Muscle of back (tissue), 11 donors: ENCODE results near the gene CLEC6A. TPM values are rescaled to one million over a fixed set of nuclear protein-coding genes. Genes with fewer than 3 reads are reported as not detected.
A peak's percentile ranks its signal among the peaks of the same experiment; 100 is the strongest.
"Not testable (repeated sequence)": the region's sequence is repeated elsewhere in the genome, so short reads cannot be mapped to it uniquely, and the experiment has no call there.

ENCODE experiments used
- DNase-seq, 3 donors: peaks; one replicate each; pipeline versions ENCODE4 v3.0.0 to v3.0.0-alpha.2; 2013
- polyA plus RNA-seq, 10 donors: library from polyadenylated mRNA; unstranded; fragments of 120-200 nt; gene quantifications; one replicate each; pipeline ENCODE4 v1.2.1, GENCODE V29; 2013; ENCODE audit not compliant: insufficient read length in 10 of 10

CLEC6A gene
- polyA plus RNA-seq, 10 donors, result not detected

DNA sequence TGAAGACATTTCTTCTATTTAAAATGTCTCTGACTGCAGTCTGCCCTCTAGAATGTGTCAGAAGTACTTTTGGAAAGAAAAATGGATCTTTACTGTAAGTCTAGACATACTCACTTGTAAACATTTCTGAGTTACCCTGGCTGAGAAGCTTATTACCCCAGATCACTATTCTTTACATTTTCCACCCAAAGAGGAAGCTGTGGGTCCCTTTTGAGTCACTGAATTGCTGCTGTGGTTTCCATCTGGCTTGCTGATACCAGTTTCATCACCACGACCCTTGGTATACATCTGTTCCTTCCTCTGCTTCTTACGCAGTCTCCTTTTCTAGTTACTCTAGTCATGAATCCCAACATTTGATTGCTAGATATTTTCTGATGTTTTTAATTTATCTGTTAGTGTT is 37.3 kb downstream of the CLEC6A start:
- DNase-seq, result peak; percentile 6 to 36 (median 28)

DNA sequence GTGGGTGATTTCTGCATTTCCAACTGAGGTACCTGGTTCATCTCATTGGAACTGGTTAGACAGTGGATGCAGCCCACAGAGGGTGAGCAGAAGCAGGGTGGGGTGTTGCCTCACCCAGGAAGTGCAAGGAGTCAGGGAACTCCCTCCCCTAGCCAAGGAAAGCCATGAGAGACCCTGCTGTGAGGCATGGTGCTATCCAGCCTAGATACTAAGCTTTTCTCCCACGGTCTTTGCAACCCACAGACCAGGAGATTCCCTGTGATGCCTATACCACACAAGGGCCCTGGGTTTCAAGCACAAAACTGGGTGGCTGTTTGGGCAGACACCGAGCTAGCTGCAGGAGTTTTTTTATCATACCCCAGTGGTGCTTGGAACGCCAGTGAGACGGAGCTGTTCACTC is 39.9 kb downstream of the CLEC6A start:
- DNase-seq, result not testable (repeated sequence)

DNA sequence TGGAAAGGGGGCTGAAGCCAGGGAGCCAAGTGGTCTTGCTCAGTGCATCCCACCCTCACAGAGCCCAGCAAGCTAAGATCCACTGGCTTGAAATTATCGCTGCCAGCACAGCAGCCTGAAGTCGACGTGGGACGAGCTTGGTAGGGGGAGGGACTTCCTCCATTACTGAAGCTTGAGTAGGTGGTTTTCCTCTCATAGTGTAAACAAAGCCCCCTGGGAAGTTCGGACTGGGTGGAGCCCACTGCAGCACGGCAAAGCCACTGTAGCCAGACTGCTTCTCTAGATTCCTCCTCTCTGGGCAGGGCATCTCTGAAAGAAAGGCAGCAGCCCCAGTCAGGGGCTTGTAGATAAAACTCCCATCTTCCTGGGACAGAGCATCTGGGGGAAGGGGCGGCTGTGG is 40.3 kb downstream of the CLEC6A start:
- DNase-seq, result not testable (repeated sequence)

DNA sequence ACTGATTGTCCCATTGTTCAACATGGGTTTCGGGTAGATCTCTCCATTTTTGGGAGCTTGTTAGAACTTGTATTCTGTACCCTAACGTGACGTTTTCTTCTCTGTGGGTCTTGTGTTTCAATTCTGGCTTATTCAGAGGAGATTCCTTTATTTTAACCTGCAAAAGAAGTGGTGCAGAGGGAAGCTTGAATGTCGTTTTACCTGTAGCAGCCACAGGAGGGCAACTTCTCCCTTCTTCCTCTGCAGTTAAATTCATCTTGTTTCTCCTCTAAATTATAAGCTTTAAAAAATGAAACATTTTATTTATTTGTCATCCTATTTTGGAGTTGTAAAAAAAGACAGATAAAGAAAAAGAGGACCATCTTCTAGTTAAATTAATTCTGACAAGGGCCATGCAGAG is 43.9 kb downstream of the CLEC6A start:
- no peak for DNase-seq

DNA sequence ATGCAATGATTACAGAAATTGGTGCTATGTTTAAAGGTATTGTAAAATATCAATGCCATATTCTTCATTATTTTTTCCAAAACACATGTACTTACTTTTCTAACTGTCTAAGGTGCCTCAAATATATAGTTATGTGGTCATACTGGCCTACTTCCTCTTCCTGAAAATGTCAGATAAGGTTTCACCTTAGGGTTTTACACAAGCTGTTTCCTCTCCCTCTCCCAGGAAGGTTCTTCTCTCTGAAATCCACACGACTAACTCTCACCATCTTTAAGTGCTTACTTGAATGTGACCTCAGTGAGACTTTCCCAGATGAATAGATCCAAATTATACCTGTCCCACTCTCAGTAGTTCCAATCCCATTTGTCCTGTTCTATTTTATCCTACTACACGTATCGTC is 46.0 kb downstream of the CLEC6A start:
- no peak for DNase-seq

DNA sequence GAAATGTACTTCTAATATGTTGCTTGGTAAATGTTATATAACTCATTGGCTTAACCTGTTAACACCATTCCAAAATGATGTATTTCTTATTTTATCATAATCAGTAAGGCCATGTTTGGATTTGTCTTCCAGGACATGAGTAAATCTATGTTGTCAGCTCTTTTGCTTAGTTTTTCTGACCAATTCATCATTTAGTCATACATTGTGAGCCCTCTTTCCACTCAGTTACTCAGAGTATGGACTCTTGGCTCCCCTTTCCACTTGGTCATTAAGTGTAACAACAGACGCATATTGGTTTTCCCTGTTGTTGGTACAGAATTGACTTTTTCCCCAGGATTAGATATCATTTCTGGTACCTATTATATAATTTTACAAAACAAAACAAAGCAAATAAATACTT is 48.6 kb downstream of the CLEC6A start:
- DNase-seq, result no peak

DNA sequence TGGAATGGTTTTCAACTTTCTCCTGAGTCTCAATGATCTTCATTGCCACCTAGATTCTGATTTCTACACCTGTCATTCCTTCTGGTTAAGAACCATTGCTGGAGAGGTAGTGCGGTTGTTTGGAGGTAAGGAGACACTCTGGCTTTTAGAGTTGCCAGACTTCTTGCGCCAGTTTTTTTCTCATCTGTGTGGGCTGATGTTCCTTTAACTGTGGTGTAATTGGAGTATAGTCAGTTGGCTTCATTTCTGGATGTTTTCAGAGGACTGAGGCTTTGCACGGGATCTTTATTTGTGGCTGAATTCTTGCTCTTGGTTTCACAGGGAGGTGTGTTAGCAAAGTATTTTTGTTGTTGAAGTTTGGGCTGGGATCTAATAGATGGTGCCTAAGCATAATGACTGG is 51.8 kb downstream of the CLEC6A start:
- no peak for DNase-seq

DNA sequence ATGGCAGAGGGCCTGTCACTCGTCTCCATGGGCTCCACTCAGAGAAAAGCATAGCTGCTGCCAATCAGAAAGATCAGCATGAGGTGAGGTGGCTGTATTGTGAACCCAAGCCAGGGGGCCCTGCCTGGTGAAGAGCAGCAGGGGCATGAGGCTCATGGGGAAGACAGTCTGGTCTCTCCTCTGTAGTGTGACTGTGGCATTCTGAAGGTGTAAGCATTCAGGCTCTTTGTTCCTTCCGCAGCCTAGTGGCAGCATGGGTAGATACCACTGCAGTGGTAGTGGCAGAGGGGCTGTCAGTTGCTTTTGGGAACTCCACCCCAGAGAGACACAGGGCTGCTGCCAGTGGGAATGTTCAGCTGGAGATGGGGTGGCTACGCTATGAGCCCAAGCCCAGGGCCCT is 52.5 kb downstream of the CLEC6A start:
- no peak for DNase-seq

DNA sequence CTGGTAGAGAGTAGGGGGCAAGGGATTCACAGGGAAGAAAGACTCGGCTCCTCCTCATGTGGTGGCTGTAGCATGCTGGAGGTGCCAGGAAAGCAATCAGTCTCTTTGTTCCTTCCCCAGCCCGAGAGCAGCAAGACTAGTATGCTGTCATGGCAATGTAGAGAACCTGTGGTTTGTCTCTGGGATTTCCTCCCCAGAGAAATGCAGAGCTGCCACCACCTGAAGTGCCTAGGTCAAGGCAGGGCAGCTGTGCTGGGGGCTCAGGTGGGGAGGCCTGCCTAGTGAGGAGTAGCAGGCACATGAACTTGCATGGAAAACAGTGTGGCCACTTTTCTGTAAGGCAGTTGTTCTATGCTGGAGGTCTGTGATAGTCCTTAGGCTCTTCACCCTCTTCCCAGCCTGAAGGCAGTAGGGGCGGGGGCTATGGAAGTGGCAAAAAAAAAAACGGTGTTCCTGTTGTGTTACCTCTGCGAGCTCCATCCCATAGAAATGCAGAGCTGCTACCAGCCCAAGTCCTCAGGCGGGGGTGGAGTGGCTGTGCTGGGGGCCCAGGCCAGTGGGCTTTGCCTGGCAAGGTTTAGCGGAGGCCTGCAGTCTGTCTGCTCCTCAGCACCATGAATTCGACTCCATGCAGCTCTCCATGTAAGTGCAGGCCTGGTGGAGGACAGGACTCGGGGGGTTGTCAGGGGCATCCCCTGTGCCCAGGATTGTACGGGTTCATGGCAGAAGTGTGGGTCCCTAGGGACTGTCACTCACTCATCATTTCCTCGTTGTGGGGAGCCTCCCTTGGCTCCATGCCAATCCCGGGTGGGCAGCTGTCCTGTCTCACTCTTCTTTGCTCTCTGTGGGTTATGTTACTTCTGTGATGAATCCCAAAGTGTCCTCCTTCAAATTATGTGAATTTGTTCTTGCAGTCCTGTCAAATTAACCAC is 53.4 kb downstream of the CLEC6A start:
- no peak for DNase-seq

DNA sequence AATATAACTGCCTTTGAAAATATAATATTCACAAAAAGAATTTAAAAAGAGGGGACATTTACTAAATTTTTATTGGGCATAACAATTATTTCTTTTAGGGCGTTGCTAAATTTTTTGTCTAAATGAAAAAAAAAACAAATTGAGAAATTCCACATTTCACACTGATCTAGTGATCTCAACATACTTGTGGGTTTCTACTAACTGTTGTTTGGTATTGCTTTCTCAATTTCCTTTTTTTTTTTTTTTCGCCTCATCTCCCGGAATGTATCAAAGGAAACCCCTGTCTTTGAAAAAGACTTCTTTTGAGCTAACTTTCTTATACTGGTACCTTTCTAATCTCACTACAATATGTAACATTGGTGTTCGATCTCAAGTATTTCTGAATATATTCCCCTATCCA is 57.5 kb downstream of the CLEC6A start, which contains the start of gene CLEC4D:
Gene CLEC4D, plus strand, starts transcription at position 248 of the 400 bp plus-strand sequence. CDS start 230 bp downstream, outside the sequence.
- DNase-seq, result no peak

DNA sequence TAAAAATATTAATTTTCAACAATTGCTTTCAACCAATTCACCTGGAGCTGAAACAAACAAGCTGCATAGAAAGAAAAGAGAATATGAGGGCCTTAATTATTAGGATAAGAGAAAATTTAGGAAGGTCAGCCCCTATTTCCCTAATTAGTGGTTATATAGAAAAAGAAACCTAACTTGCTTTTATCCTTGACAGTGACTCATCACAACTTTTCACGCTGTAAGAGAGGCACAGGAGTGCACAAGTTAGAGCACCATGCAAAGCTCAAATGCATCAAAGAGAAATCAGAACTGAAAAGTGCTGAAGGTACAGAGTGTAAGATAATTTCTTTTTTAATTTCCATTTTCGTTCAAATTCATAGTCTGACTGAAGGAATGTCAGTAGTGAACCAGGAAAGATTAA is 62.2 kb downstream of the CLEC6A start:
- DNase-seq, result no peak

DNA sequence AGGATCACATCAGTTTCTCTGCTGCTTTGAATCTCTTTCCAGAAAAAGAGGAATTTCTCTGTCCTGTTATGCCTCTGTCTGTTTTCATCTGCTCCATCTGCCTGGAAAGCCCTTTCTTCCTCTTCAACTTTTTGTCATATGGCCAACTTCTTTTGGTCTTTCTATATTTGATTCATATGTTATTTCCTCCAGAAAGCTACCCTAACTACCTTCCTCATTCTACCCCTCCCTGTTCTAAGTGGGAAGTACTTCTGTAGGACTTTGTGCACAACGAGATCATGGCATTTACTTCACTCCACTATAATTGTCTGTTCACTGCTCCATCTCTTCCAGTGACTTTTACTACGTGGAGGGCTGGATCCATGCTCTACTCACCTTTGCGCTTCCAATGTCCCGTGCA is 63.4 kb downstream of the CLEC6A start:
- DNase-seq, result no peak

DNA sequence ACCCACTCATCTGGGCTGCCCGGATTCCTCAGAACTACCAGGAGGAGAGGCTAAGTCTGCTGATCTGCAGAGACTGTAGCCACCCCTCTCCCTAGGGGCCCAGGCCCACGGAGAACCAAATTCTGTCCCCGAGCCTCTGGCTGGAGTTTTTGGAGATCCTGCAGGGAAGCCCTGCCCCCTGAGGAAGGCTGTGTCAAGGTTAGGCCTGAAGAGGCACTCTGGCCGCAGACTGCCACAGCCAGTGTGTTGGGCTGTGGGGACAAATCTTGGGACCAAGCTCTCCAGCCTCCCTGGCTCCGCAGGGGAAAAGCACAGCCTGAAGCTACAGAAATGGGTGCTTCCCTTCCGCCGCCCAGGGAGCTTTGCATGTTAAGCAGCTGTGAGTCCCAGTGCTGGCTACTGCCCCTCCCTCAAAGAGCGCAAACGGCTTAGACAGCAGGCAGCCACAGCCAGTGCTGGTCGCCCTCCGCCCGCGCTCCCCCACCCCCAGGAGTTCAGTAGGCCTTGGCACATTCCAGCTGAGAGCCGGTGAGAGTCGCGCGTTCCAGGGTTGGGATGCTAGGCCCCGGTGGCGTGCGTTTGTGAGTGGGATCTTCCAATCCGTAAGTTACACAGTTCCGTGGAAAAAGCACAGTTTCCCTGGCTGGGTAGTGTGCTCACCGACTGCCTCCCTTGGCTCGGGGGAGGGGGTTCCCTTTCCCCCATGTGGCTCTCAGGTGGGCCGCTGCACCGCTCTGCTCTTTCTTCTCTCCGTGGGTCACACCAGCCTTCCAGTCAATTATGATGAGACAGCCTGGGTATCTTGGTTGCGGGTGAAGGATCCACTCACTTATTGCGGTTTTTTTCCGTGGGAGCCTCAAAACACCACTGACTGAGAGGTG is 71.7 kb downstream of the CLEC6A start:
- no peak for DNase-seq

Other genes with a start within 250 kb of the CLEC6A start
- 1 to 10 TPM in 3 of 10 donors, under 1 TPM in 7; 0.29 to 1.4 (median 0.75) TPM for gene FAM90A1, start 228.3 kb upstream of the CLEC6A start, polyA plus RNA-seq
- gene CLEC4D, start 57.5 kb downstream of the CLEC6A start, polyA plus RNA-seq, result under 1 TPM in 2 of 10 donors, not detected in 8; 0.12 to 0.13 TPM
- gene CLEC4E, start 84.9 kb downstream of the CLEC6A start, polyA plus RNA-seq, result under 1 TPM in 2 of 10 donors, not detected in 8; 0.14 to 0.21 TPM
- gene AICDA, start 156.9 kb downstream of the CLEC6A start, polyA plus RNA-seq, result under 1 TPM; 0.22 to 0.74 (median 0.35) TPM
- gene MFAP5, start 206.9 kb downstream of the CLEC6A start, polyA plus RNA-seq, result 100 to 1,000 TPM; 120 to 304 (median 173) TPM
- gene RIMKLB, start 242.0 kb downstream of the CLEC6A start, polyA plus RNA-seq, result 100 to 1,000 TPM in 3 of 10 donors, 10 to 100 TPM in 7; 62.8 to 123 (median 80.6) TPM